MCF 10A (cell line): ENCODE data around the gene AGBL1. TPM values are rescaled to one million over a fixed set of nuclear protein-coding genes. Genes with fewer than 3 reads are reported as not detected.

ENCODE experiments used
- BruUV-seq: library from RNA; stranded (reverse); fragments of 400-500 nt; replicated peaks from 2 replicates; lab custom pipeline; 2021; lab: Mats Ljungman, UMichigan
- CTCF ChIA-PET: fragments of 300-600 bp; sonication (Branson Sonifier 250); formaldehyde crosslinking; extraction: SDS; loops from one replicate; lab custom pipeline; 2021; ENCODE audit warnings: antibody characterized with exemption, inconsistent platforms; lab: Yijun Ruan, JAX
- POLR2A ChIA-PET: fragments of 300-600, 350-650 bp; sonication (Branson Sonifier 250); formaldehyde crosslinking; extraction: SDS; loops from one replicate; lab custom pipeline; 2020; ENCODE audit warnings: antibody characterized with exemption, inconsistent platforms; lab: Yijun Ruan, JAX
- DNase-seq: peaks from one replicate; pipeline ENCODE4 v3.0.0-alpha.2; 2018; ENCODE audit not compliant: unreplicated experiment
- H3K27ac Mint-ChIP-seq: one replicate; pipeline ENCODE4 v1.8.0; 2022; ENCODE audit warnings: mild to moderate bottlenecking, low read depth, mixed read lengths; ENCODE audit not compliant: unreplicated experiment
- H3K27me3 Mint-ChIP-seq: one replicate; pipeline ENCODE4 v1.8.0; 2022; ENCODE audit warnings: mixed read lengths; ENCODE audit not compliant: insufficient read depth, unreplicated experiment
- H3K36me3 Mint-ChIP-seq: one replicate; pipeline ENCODE4 v1.8.0; 2022; ENCODE audit warnings: mild to moderate bottlenecking, moderate library complexity, mixed read lengths; ENCODE audit not compliant: insufficient read depth, unreplicated experiment
- H3K4me1 Mint-ChIP-seq: one replicate; pipeline ENCODE4 v1.8.0; 2022; ENCODE audit warnings: mixed read lengths; ENCODE audit not compliant: insufficient read depth, unreplicated experiment
- H3K4me3 Mint-ChIP-seq: one replicate; pipeline ENCODE4 v1.8.0; 2022; ENCODE audit warnings: mild to moderate bottlenecking, moderate library complexity, mixed read lengths; ENCODE audit not compliant: unreplicated experiment
- H3K9me3 Mint-ChIP-seq: one replicate; pipeline ENCODE4 v1.8.0; 2022; ENCODE audit warnings: mixed read lengths; ENCODE audit not compliant: unreplicated experiment
- intact Hi-C: fragments of 100-400 bp; cut with micrococcal nuclease; formaldehyde crosslinking; loops from 2 replicates; pipeline ENCODE4 v1.14.1; 2022
- total RNA-seq: library from RNA; stranded (reverse); gene quantifications from 2 replicates; pipeline ENCODE4 v1.2.3, GENCODE V29; 2022
- TF ChIP-seq, protein P1 (sequence below): fragments of 200-600 bp; IDR thresholded peaks from one replicate; pipeline ENCODE4 v1.8.0; 2022; ENCODE audit warnings: antibody characterized with exemption, mild to moderate bottlenecking; ENCODE audit not compliant: unreplicated experiment

Gene AGBL1
- total RNA-seq, 1 experiment from 2014 or later, result not detected

DNA sequence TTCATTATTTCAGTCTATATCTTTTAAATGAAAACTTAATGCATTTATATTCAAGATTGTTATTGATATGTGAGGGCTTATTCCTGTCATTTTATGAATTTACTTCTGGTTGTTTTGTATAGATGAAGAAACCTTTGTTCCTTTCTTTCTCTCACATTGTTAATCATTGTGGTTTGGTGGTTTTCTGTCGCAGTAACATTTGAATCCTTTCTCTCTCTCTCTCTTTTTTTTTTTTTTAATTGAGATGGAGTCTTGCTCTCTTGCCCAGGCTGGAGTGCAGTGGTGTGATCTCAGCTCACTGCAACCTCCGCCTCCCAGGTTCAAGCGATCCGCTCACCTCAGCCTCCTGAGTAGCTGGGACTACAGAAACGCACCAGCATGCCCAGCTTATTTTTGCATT lies 22.1 kb downstream of the AGBL1 start:
- ChIA-PET CTCF (no interaction called here), POLR2A (no interaction called here)
- intact Hi-C loops, result no loop called here
- no TSS peak for BruUV-seq
- H3K4me1 Mint-ChIP-seq, result peaks cover 5% of the 10 kb centered on the region
- DNase-seq, result no peak
- no peak overlapping the region for H3K27ac Mint-ChIP-seq
- TF ChIP-seq, protein P1, sequence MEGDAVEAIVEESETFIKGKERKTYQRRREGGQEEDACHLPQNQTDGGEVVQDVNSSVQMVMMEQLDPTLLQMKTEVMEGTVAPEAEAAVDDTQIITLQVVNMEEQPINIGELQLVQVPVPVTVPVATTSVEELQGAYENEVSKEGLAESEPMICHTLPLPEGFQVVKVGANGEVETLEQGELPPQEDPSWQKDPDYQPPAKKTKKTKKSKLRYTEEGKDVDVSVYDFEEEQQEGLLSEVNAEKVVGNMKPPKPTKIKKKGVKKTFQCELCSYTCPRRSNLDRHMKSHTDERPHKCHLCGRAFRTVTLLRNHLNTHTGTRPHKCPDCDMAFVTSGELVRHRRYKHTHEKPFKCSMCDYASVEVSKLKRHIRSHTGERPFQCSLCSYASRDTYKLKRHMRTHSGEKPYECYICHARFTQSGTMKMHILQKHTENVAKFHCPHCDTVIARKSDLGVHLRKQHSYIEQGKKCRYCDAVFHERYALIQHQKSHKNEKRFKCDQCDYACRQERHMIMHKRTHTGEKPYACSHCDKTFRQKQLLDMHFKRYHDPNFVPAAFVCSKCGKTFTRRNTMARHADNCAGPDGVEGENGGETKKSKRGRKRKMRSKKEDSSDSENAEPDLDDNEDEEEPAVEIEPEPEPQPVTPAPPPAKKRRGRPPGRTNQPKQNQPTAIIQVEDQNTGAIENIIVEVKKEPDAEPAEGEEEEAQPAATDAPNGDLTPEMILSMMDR, result no peak
- peaks cover 7% of the 10 kb centered on the region for H3K9me3 Mint-ChIP-seq
- peaks cover 40% of the 10 kb centered on the region for H3K27me3 Mint-ChIP-seq
- no peak overlapping the region for H3K4me3 Mint-ChIP-seq
- H3K36me3 Mint-ChIP-seq, result no peaks in the 10 kb centered on the region

- intact Hi-C loops, result no loop called here
- no peaks in the 10 kb centered on the region for H3K36me3 Mint-ChIP-seq
- TF ChIP-seq, protein P1, result no peak
- POLR2A ChIA-PET, result no interaction called here
- CTCF ChIA-PET, result no interaction called here
- BruUV-seq, result no TSS peak
- H3K27me3 Mint-ChIP-seq, result peaks cover 35% of the 10 kb centered on the region
- DNase-seq, result no peak
- H3K4me3 Mint-ChIP-seq, result no peak overlapping the region
- no peak overlapping the region for H3K27ac Mint-ChIP-seq
- H3K4me1 Mint-ChIP-seq, result peaks cover 5% of the 10 kb centered on the region
- peaks cover 7% of the 10 kb centered on the region for H3K9me3 Mint-ChIP-seq
Measured at GRCh38 chr15:86103825-86104224, 24.2 kb downstream of the AGBL1 start.

DNA sequence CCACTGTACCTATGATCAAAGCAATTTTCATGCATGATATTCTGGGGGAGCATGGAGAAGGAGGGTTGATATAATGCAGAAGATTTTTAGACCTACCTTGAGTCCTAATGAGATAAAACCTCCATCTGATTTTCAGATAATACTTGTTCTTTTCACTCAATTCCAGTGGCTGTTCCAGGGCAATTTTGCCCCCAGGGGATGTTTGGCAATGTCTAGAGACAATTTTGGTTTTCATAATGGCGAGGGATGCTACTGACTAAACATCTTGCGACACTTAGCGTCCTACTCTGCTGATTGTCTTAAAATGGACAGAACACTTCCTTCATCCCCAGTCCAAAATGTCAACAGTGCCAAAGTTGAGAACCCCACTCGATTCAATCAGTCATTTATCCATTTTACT lies 26.6 kb downstream of the AGBL1 start:
- TF ChIP-seq, protein P1, result no peak
- Mint-ChIP-seq H3K9me3 (peaks cover 7% of the 10 kb centered on the region), H3K27ac (no peak overlapping the region), H3K27me3 (peaks cover 50% of the 10 kb centered on the region), H3K36me3 (no peaks in the 10 kb centered on the region), H3K4me1 (peaks cover 5% of the 10 kb centered on the region), H3K4me3 (no peak overlapping the region)
- BruUV-seq, result no TSS peak
- ChIA-PET POLR2A (no interaction called here), CTCF (no interaction called here)
- peak; percentile 19 for DNase-seq
- intact Hi-C loops, result no loop called here

GRCh38 chr15:86115145-86115801 lies 35.6 kb downstream of the AGBL1 start:
- Mint-ChIP-seq H3K4me1 (no peaks in the 10 kb centered on the region), H3K4me3 (no peak overlapping the region), H3K27me3 (peaks cover 65% of the 10 kb centered on the region), H3K27ac (no peak overlapping the region), H3K9me3 (no peaks in the 10 kb centered on the region), H3K36me3 (no peaks in the 10 kb centered on the region)
- TF ChIP-seq, protein P1, result no peak
- BruUV-seq, result no TSS peak
- POLR2A ChIA-PET, result no interaction called here
- intact Hi-C loops, result loop anchor here (1.0 to 5.0 kb wide), 2 partner anchors 509 to 627 kb away; no protein-coding TSS in a partner anchor
- peak; percentile 3 for DNase-seq
- CTCF ChIA-PET, result interaction anchor here (0.6 to 1.4 kb wide), 8 partner anchors 10 to 255 kb away, joined by 3 to 4 read pairs (median 3); no protein-coding TSS in a partner anchor
